HEK293 (cell line): ENCODE data around the gene GAPVD1.

Source experiments
- CTCF ChIA-PET: fragments of 350-600 bp; formaldehyde crosslinking; extraction: SDS; loops from one replicate; lab custom pipeline; 2021; ENCODE audit warnings: antibody characterized with exemption; lab: Yijun Ruan, JAX
- POLR2A ChIA-PET: fragments of 300-600 bp; formaldehyde crosslinking; extraction: SDS; loops from one replicate; lab custom pipeline; 2020; ENCODE audit warnings: antibody characterized with exemption, inconsistent platforms; lab: Yijun Ruan, JAX
- H3K27ac ChIP-seq: fragments of 200-500 bp; sonication (Bioruptor generic); 2 replicates; pipeline ENCODE4 v1.5.1; 2014; ENCODE audit warnings: low read depth, low read length, control low read depth, inconsistent platforms; ENCODE audit errors: extremely low read depth
- H3K36me3 ChIP-seq, 2 experiments: fragments of 200-500 bp in 1 of 2; sonication (Bioruptor generic) in 1 of 2; 1 replicate in 1 of 2; 2 replicates in 1 of 2; pipeline ENCODE4 v1.5.1; 2014 to 2017; ENCODE audit warnings: inconsistent platforms in 2 of 2, low read length in 2 of 2; ENCODE audit not compliant: control insufficient read depth in 2 of 2, insufficient read depth in 1 of 2
- H3K4me1 ChIP-seq: fragments of 200-500 bp; sonication (Bioruptor generic); 2 replicates; pipeline ENCODE4 v1.5.1; 2014; ENCODE audit warnings: mild to moderate bottlenecking, low read length, inconsistent platforms; ENCODE audit not compliant: control insufficient read depth, insufficient read depth
- H3K4me3 ChIP-seq: 2 replicates; pipeline ENCODE4 v1.5.1; 2011; ENCODE audit warnings: low read depth, mild to moderate bottlenecking, control low read depth, low read length, moderate library complexity
- H3K9me3 ChIP-seq: fragments of 200-500 bp; sonication (Bioruptor generic); 2 replicates; pipeline ENCODE4 v1.5.1; 2014; ENCODE audit warnings: low read depth, low read length, inconsistent platforms; ENCODE audit not compliant: control insufficient read depth, insufficient read depth
- KLF7 ChIP-seq: fragments of 450-650 bp; formaldehyde crosslinking; IDR thresholded peaks from 2 replicates; pipeline ENCODE4 v1.5.1; 2016; ENCODE audit warnings: missing biosample characterization, missing genetic modification characterization, borderline replicate concordance
- MEIS1 ChIP-seq: sonication (generic); formaldehyde crosslinking; IDR thresholded peaks from 2 replicates; pipeline ENCODE4 v1.8.1; 2022; ENCODE audit warnings: missing genetic modification reagents, mild to moderate bottlenecking, borderline replicate concordance
- PRDM1 ChIP-seq: fragments of 450-650 bp; formaldehyde crosslinking; IDR thresholded peaks from 2 replicates; pipeline ENCODE4; 2016; ENCODE audit warnings: missing biosample characterization, missing genetic modification characterization
- SALL2 ChIP-seq: fragments of 450-650 bp; formaldehyde crosslinking; IDR thresholded peaks from 2 replicates; pipeline ENCODE4 v1.5.0; 2017; ENCODE audit warnings: missing biosample characterization, mild to moderate bottlenecking, missing genetic modification characterization, borderline replicate concordance
- ZBTB7A ChIP-seq: fragments of 450-650 bp; formaldehyde crosslinking; IDR thresholded peaks from 2 replicates; pipeline ENCODE4 v1.5.1; 2016; ENCODE audit warnings: low read depth, missing biosample characterization, missing genetic modification characterization
- ZNF155 ChIP-seq: fragments of 450-650 bp; formaldehyde crosslinking; IDR thresholded peaks from 2 replicates; pipeline ENCODE4 v1.5.1; 2016; ENCODE audit warnings: missing biosample characterization, missing genetic modification characterization
- ZNF214 ChIP-seq: fragments of 450-650 bp; formaldehyde crosslinking; IDR thresholded peaks from 2 replicates; pipeline ENCODE4 v1.5.1; 2017; ENCODE audit warnings: missing biosample characterization, mild to moderate bottlenecking, missing genetic modification characterization, borderline replicate concordance
- ZNF221 ChIP-seq: fragments of 450-650 bp; formaldehyde crosslinking; IDR thresholded peaks from 2 replicates; pipeline ENCODE4 v1.5.1; 2017; ENCODE audit warnings: missing biosample characterization, missing genetic modification characterization, borderline replicate concordance
- ZNF423 ChIP-seq: fragments of 450-650 bp; formaldehyde crosslinking; IDR thresholded peaks from 2 replicates; pipeline ENCODE4 v1.5.1; 2016; ENCODE audit warnings: missing biosample characterization, missing genetic modification characterization
- ZNF560 ChIP-seq: fragments of 450-650 bp; formaldehyde crosslinking; IDR thresholded peaks from 2 replicates; pipeline ENCODE4 v1.5.1; 2017; ENCODE audit warnings: missing biosample characterization, missing genetic modification characterization, borderline replicate concordance
- ZNF571 ChIP-seq: fragments of 450-650 bp; formaldehyde crosslinking; IDR thresholded peaks from 2 replicates; pipeline ENCODE4 v1.5.0; 2017; ENCODE audit warnings: missing biosample characterization, missing genetic modification characterization
- ZNF670 ChIP-seq: fragments of 450-650 bp; formaldehyde crosslinking; IDR thresholded peaks from 2 replicates; pipeline ENCODE4 v1.5.1; 2016; ENCODE audit warnings: missing biosample characterization, missing genetic modification characterization, low read depth
- ZNF76 ChIP-seq: fragments of 450-650 bp; formaldehyde crosslinking; IDR thresholded peaks from 2 replicates; pipeline ENCODE4; 2016; ENCODE audit warnings: low read depth, missing biosample characterization, missing genetic modification characterization, borderline replicate concordance
- ZNF791 ChIP-seq: fragments of 450-650 bp; formaldehyde crosslinking; IDR thresholded peaks from 2 replicates; pipeline ENCODE4 v1.5.1; 2016; ENCODE audit warnings: missing biosample characterization, missing genetic modification characterization
- TF ChIP-seq, protein P1 (sequence below): fragments of 450-650 bp; formaldehyde crosslinking; IDR thresholded peaks from 2 replicates; pipeline ENCODE4 v1.5.1; 2016; ENCODE audit warnings: missing biosample characterization, missing genetic modification characterization
- TF ChIP-seq, protein P2 (sequence below): fragments of 450-650 bp; formaldehyde crosslinking; IDR thresholded peaks from 2 replicates; pipeline ENCODE4 v1.5.1; 2016; ENCODE audit warnings: missing biosample characterization, missing genetic modification characterization
- TF ChIP-seq, protein P3 (sequence below): fragments of 450-650 bp; formaldehyde crosslinking; IDR thresholded peaks from 2 replicates; pipeline ENCODE4 v1.5.1; 2016; ENCODE audit warnings: missing biosample characterization, missing genetic modification characterization, borderline replicate concordance
- TF ChIP-seq, protein P4 (sequence below): fragments of 450-650 bp; formaldehyde crosslinking; IDR thresholded peaks from 2 replicates; pipeline ENCODE4 v1.5.1; 2017; ENCODE audit warnings: missing biosample characterization, missing genetic modification characterization
- TF ChIP-seq, protein P5 (sequence below): fragments of 450-650 bp; formaldehyde crosslinking; IDR thresholded peaks from 2 replicates; pipeline ENCODE4 v1.5.1; 2016; ENCODE audit warnings: missing biosample characterization, missing genetic modification characterization
- TF ChIP-seq, protein P6 (sequence below): fragments of 450-650 bp; formaldehyde crosslinking; IDR thresholded peaks from 2 replicates; pipeline ENCODE4 v1.5.1; 2016; ENCODE audit warnings: missing biosample characterization, missing genetic modification characterization

Gene GAPVD1

DNA sequence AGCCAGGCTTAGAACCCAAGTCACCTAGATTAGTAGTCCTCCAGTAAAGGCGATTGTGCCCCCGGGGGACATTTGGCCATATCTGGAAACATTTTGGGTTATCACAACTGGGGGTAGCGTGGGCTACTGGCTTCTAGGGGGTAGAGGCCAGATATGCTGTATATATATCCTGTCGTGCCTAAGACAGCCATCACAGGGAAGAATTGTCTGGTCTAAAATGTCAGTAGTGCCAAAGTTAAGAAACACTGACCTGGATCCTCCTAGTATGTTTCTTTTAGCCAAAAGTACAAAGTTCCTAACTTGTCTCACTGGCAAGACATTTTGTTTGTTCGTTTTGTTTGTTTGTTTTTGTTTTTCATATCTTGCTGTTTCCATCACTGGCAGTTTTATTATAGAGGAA is 47.4 kb upstream of the GAPVD1 start:
- POLR2A ChIA-PET: no interaction called here

DNA sequence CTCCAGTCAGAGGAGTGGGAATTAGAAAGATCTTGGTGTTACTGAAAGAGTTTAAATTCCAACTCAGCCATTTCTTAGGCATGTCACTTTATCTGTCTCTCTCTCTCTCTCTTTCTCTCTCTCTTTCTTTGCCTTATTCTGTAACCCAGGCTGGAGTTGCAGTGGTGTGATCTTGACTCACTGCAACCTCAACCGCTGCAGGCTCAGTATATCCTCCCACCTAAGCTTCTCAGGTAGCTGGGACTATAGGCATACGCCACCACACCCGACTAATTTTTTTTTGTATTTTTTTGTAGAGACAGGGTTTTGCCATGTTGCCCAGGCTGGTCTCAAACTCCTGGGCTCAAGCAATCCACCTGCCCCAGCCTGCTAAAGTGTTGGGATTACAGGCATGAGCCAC is 43.0 kb upstream of the GAPVD1 start:
- Histone ChIP-seq H3K4me3 (no peak overlapping the region), H3K27ac (no peak overlapping the region), H3K36me3 (peaks cover 10 to 18% of the 10 kb centered on the region in 2 experiments; a peak in 2 of 3 replicates), H3K9me3 (no peaks in the 10 kb centered on the region), H3K4me1 (no peaks in the 10 kb centered on the region)
- POLR2A ChIA-PET: interaction anchor here (0.6 to 2.2 kb wide), 3 partner anchors 10 to 23 kb away, joined by 3 to 11 read pairs (median 4); partner anchors contain the start of genes HSPA5 and RABEPK
- CTCF ChIA-PET: no interaction called here
- no peak for TF ChIP-seq SALL2
- no peak for TF ChIP-seq ZNF221
- TF ChIP-seq, protein P1, sequence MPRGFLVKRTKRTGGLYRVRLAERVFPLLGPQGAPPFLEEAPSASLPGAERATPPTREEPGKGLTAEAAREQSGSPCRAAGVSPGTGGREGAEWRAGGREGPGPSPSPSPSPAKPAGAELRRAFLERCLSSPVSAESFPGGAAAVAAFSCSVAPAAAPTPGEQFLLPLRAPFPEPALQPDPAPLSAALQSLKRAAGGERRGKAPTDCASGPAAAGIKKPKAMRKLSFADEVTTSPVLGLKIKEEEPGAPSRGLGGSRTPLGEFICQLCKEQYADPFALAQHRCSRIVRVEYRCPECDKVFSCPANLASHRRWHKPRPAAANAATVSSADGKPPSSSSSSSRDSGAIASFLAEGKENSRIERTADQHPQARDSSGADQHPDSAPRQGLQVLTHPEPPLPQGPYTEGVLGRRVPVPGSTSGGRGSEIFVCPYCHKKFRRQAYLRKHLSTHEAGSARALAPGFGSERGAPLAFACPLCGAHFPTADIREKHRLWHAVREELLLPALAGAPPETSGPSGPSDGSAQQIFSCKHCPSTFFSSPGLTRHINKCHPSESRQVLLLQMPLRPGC: no peak
- TF ChIP-seq ZNF670 (tag by site-specific recombination): no peak
- TF ChIP-seq ZNF76 (tag by site-specific recombination): no peak
- no peak for TF ChIP-seq ZNF155 (tag by site-specific recombination)
- no peak for TF ChIP-seq ZNF214 (tag by site-specific recombination)
- TF ChIP-seq ZNF791 (tag by site-specific recombination): no peak
- TF ChIP-seq, protein P2, sequence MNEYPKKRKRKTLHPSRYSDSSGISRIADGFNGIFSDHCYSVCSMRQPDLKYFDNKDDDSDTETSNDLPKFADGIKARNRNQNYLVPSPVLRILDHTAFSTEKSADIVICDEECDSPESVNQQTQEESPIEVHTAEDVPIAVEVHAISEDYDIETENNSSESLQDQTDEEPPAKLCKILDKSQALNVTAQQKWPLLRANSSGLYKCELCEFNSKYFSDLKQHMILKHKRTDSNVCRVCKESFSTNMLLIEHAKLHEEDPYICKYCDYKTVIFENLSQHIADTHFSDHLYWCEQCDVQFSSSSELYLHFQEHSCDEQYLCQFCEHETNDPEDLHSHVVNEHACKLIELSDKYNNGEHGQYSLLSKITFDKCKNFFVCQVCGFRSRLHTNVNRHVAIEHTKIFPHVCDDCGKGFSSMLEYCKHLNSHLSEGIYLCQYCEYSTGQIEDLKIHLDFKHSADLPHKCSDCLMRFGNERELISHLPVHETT (tag by site-specific recombination): no peak
- TF ChIP-seq ZNF560 (tag by site-specific recombination): no peak
- TF ChIP-seq, protein P3, sequence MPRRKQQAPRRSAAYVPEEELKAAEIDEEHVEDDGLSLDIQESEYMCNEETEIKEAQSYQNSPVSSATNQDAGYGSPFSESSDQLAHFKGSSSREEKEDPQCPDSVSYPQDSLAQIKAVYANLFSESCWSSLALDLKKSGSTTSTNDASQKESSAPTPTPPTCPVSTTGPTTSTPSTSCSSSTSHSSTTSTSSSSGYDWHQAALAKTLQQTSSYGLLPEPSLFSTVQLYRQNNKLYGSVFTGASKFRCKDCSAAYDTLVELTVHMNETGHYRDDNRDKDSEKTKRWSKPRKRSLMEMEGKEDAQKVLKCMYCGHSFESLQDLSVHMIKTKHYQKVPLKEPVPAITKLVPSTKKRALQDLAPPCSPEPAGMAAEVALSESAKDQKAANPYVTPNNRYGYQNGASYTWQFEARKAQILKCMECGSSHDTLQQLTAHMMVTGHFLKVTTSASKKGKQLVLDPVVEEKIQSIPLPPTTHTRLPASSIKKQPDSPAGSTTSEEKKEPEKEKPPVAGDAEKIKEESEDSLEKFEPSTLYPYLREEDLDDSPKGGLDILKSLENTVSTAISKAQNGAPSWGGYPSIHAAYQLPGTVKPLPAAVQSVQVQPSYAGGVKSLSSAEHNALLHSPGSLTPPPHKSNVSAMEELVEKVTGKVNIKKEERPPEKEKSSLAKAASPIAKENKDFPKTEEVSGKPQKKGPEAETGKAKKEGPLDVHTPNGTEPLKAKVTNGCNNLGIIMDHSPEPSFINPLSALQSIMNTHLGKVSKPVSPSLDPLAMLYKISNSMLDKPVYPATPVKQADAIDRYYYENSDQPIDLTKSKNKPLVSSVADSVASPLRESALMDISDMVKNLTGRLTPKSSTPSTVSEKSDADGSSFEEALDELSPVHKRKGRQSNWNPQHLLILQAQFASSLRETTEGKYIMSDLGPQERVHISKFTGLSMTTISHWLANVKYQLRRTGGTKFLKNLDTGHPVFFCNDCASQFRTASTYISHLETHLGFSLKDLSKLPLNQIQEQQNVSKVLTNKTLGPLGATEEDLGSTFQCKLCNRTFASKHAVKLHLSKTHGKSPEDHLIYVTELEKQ: no peak
- no peak for TF ChIP-seq ZNF571
- TF ChIP-seq, protein P4, sequence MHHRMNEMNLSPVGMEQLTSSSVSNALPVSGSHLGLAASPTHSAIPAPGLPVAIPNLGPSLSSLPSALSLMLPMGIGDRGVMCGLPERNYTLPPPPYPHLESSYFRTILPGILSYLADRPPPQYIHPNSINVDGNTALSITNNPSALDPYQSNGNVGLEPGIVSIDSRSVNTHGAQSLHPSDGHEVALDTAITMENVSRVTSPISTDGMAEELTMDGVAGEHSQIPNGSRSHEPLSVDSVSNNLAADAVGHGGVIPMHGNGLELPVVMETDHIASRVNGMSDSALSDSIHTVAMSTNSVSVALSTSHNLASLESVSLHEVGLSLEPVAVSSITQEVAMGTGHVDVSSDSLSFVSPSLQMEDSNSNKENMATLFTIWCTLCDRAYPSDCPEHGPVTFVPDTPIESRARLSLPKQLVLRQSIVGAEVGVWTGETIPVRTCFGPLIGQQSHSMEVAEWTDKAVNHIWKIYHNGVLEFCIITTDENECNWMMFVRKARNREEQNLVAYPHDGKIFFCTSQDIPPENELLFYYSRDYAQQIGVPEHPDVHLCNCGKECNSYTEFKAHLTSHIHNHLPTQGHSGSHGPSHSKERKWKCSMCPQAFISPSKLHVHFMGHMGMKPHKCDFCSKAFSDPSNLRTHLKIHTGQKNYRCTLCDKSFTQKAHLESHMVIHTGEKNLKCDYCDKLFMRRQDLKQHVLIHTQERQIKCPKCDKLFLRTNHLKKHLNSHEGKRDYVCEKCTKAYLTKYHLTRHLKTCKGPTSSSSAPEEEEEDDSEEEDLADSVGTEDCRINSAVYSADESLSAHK (tag by site-specific recombination): no peak
- TF ChIP-seq, protein P5, sequence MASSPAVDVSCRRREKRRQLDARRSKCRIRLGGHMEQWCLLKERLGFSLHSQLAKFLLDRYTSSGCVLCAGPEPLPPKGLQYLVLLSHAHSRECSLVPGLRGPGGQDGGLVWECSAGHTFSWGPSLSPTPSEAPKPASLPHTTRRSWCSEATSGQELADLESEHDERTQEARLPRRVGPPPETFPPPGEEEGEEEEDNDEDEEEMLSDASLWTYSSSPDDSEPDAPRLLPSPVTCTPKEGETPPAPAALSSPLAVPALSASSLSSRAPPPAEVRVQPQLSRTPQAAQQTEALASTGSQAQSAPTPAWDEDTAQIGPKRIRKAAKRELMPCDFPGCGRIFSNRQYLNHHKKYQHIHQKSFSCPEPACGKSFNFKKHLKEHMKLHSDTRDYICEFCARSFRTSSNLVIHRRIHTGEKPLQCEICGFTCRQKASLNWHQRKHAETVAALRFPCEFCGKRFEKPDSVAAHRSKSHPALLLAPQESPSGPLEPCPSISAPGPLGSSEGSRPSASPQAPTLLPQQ (tag by site-specific recombination): no peak
- TF ChIP-seq PRDM1 (tag by site-specific recombination): no peak

More for the DNA sequence above, 47.4 kb upstream of the GAPVD1 start:
- no peak overlapping the region for H3K4me3 ChIP-seq
- H3K27ac ChIP-seq: no peak overlapping the region
- CTCF ChIA-PET: no interaction called here
- TF ChIP-seq KLF7 (tag by site-specific recombination) (no peak), ZBTB7A (no peak), ZNF791 (tag by site-specific recombination) (no peak), ZNF423 (no peak), MEIS1 (no peak)
- TF ChIP-seq, protein P6, sequence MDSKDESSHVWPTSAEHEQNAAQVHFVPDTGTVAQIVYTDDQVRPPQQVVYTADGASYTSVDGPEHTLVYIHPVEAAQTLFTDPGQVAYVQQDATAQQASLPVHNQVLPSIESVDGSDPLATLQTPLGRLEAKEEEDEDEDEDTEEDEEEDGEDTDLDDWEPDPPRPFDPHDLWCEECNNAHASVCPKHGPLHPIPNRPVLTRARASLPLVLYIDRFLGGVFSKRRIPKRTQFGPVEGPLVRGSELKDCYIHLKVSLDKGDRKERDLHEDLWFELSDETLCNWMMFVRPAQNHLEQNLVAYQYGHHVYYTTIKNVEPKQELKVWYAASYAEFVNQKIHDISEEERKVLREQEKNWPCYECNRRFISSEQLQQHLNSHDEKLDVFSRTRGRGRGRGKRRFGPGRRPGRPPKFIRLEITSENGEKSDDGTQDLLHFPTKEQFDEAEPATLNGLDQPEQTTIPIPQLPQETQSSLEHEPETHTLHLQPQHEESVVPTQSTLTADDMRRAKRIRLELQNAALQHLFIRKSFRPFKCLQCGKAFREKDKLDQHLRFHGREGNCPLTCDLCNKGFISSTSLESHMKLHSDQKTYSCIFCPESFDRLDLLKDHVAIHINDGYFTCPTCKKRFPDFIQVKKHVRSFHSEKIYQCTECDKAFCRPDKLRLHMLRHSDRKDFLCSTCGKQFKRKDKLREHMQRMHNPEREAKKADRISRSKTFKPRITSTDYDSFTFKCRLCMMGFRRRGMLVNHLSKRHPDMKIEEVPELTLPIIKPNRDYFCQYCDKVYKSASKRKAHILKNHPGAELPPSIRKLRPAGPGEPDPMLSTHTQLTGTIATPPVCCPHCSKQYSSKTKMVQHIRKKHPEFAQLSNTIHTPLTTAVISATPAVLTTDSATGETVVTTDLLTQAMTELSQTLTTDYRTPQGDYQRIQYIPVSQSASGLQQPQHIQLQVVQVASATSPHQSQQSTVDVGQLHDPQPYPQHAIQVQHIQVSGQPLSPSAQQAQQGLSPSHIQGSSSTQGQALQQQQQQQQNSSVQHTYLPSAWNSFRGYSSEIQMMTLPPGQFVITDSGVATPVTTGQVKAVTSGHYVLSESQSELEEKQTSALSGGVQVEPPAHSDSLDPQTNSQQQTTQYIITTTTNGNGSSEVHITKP (tag by site-specific recombination): no peak
- no peaks in the 10 kb centered on the region for H3K9me3 ChIP-seq
- H3K4me1 ChIP-seq: no peaks in the 10 kb centered on the region
- H3K36me3 ChIP-seq: peaks cover 0 to 31% of the 10 kb centered on the region in 2 experiments; a peak in 2 of 3 replicates
